Ovary (tissue), 9 donors: Measurements from ENCODE around the gene HHAT. TPM values are rescaled to one million over a fixed set of nuclear protein-coding genes. Genes with fewer than 3 reads are reported as not detected.

Source experiments
- DNase-seq, 5 donors: peaks; one replicate each; pipeline ENCODE4 v3.0.0-alpha.2; 2019 to 2020
- H3K27ac ChIP-seq, 2 donors: fragments of 200-600 bp; one replicate each; pipeline versions ENCODE4 v1.5.1 to v1.8.0; 2019 to 2022
- H3K27me3 ChIP-seq: fragments of 200-600 bp; one replicate; pipeline ENCODE4 v1.8.0; 2022
- H3K36me3 ChIP-seq: fragments of 200-600 bp; sonication (generic); one replicate; pipeline ENCODE4 v1.5.1; 2019
- H3K4me1 ChIP-seq: one replicate; pipeline ENCODE4 v1.8.1; 2013; ENCODE audit warnings: mild to moderate bottlenecking, moderate library complexity; ENCODE audit not compliant: insufficient read depth
- H3K4me3 ChIP-seq: fragments of 200-600 bp; sonication (generic); one replicate; pipeline ENCODE4 v1.5.1; 2017
- H3K9me3 ChIP-seq, 2 donors: fragments of 200-600 bp in 1 of 2; sonication (generic) in 1 of 2; one replicate each; pipeline versions ENCODE4 v1.5.1 to v1.8.1; 2013 to 2019; ENCODE audit warnings: mild to moderate bottlenecking in 1 of 2, moderate library complexity in 1 of 2
- EP300 ChIP-seq: sonication (generic); formaldehyde crosslinking; IDR thresholded peaks from one replicate; pipeline ENCODE4 v1.6.1; 2017; ENCODE audit warnings: antibody characterized with exemption
- POLR2A ChIP-seq: fragments of 450-650 bp; IDR thresholded peaks from one replicate; pipeline ENCODE4 v1.6.1; 2017; ENCODE audit warnings: antibody characterized with exemption, mild to moderate bottlenecking, moderate library complexity
- WGBS, 3 donors: extraction: QIAGEN DNeasy Blood & Tissue Kit in 1 of 3; methylation state at CpG; one replicate each; pipeline versions ENCODE4 v1.1.5 to v1.1.7; 2013 to 2017; 5-methylcytosine and 5-hydroxymethylcytosine counted together
- intact Hi-C, 4 donors: fragments of 100-400 bp; cut with DNase I; formaldehyde crosslinking; loops; one replicate each; pipeline versions ENCODE4 v1.11.0 to v1.15.1; 2022 to 2023
- polyA plus RNA-seq, 2 donors: library from polyadenylated mRNA; stranded (reverse); fragments of 200-250 nt in 1 of 2; fragments of 350-450 nt in 1 of 2; fragmentation: Illumina TruSeq in 1 of 2; extraction: RNeasy Lipid Tissue Mini Kit (QIAGEN cat#74804) in 1 of 2; gene quantifications; one replicate each; pipeline ENCODE4 v1.2.3, GENCODE V29; 2013 to 2014
- total RNA-seq, 7 donors: library from RNA; depleted of rRNA in 2 of 7; stranded (reverse); fragments of >200 nt in 2 of 7; fragmentation: NEBNext Ultra II Directional in 3 of 7; extraction: Animal tissue kit (Norgen Biotek cat#: 25700) in 3 of 7; gene quantifications; one replicate each; pipeline versions ENCODE4 v1.1.0 to v1.2.4, GENCODE V29; 2016 to 2023
- TF ChIP-seq, protein P1 (sequence below), 3 donors: fragments of 450-650 bp in 2 of 3; fragments of 200-600 bp in 1 of 3; IDR thresholded peaks; one replicate each; pipeline versions ENCODE4 v1.5.1 to v1.8.0; 2016 to 2022; ENCODE audit warnings: antibody characterized with exemption in 3 of 3, mild to moderate bottlenecking in 1 of 3
- donor health status: DM: no; HTN: no; CAD: no; lungs with moderate emphysema.
- donor health status: DM: no; HTN: no; CAD: no.
- donor health status: Bipolar disorder and iron deficiency.
- donor health status: DM: yes; HTN: yes; CAD: no.
- donor health status: DM: no; HTN: no; CAD: no.
- donor health status: DM: yes; HTN: yes; CAD: no.

Gene HHAT
- total and polyA plus RNA-seq, 9 donors = 2.1 to 10.5 (median 4.1) TPM

DNA sequence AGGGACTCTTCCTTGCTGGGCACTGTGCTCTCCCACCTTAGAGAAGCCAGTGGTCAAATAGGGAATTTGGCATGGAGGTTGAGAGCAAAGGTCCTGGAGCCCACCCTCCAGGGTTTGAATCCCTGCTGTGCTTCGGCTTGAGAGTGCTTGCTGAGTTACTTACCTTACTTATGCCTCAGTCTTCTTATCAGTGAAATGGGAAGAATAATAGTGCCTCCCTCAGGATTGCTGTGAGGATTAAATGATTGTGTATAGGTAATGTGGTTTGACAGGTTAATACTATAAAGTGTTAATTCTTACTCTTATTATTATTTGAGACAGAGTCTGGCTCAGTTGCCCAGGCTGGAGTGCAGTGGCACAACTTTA is 79.2 kb downstream of the HHAT start:
- no peak for DNase-seq
- TF ChIP-seq POLR2A = no peak
- H3K4me3 ChIP-seq = no peak overlapping the region
- intact Hi-C loops = loop anchor here in 1 of 4 donors (10.0 kb wide), 1 partner anchor 727 kb away; the partner anchor contains the start of gene KCNH1
- H3K9me3 ChIP-seq = no peaks in the 10 kb centered on the region
- no peaks in the 10 kb centered on the region for H3K4me1 ChIP-seq
- H3K27me3 ChIP-seq = no peaks in the 10 kb centered on the region
- H3K27ac ChIP-seq = no peak overlapping the region
- no peaks in the 10 kb centered on the region for H3K36me3 ChIP-seq
- WGBS, 3 donors = 86 to 94% (median 88%) methylated on average over 1 of the region's 1 CpG

DNA sequence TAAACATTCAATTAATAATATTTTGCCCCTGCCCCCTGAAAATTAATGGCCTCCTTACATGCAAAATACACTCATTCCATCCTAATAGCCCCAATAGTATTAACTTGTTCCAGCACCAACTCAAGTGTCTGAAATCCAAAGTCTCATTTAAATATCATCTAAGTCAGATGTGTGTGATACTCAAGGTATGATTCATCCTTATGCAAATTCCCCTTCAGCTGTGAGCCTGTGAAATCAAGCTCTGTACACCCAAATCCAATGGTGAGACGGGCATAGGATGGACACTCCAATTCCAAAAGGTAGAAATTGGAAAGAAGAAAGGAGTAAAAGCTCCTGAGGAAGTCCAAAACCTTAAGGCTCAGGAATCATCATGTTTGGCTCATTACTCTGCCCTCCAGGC is 83.5 kb downstream of the HHAT start:
- WGBS, 3 donors = 90 to 98% (median 96%) methylated on average over 1 of the region's 1 CpG
- intact Hi-C loops = loop anchor here in 1 of 4 donors (5.0 kb wide), 1 partner anchor 720 kb away; the partner anchor contains the start of gene KCNH1
- Histone ChIP-seq H3K27me3 (no peaks in the 10 kb centered on the region), H3K4me1 (no peaks in the 10 kb centered on the region), H3K9me3 (no peaks in the 10 kb centered on the region), H3K27ac (no peak overlapping the region), H3K4me3 (no peak overlapping the region), H3K36me3 (no peaks in the 10 kb centered on the region)
- no peak for DNase-seq
- TF ChIP-seq POLR2A = no peak
- TF ChIP-seq, protein P1, sequence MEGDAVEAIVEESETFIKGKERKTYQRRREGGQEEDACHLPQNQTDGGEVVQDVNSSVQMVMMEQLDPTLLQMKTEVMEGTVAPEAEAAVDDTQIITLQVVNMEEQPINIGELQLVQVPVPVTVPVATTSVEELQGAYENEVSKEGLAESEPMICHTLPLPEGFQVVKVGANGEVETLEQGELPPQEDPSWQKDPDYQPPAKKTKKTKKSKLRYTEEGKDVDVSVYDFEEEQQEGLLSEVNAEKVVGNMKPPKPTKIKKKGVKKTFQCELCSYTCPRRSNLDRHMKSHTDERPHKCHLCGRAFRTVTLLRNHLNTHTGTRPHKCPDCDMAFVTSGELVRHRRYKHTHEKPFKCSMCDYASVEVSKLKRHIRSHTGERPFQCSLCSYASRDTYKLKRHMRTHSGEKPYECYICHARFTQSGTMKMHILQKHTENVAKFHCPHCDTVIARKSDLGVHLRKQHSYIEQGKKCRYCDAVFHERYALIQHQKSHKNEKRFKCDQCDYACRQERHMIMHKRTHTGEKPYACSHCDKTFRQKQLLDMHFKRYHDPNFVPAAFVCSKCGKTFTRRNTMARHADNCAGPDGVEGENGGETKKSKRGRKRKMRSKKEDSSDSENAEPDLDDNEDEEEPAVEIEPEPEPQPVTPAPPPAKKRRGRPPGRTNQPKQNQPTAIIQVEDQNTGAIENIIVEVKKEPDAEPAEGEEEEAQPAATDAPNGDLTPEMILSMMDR (IDR thresholded peaks at IDR 0.05) = no peak
- no peak for TF ChIP-seq EP300

DNA sequence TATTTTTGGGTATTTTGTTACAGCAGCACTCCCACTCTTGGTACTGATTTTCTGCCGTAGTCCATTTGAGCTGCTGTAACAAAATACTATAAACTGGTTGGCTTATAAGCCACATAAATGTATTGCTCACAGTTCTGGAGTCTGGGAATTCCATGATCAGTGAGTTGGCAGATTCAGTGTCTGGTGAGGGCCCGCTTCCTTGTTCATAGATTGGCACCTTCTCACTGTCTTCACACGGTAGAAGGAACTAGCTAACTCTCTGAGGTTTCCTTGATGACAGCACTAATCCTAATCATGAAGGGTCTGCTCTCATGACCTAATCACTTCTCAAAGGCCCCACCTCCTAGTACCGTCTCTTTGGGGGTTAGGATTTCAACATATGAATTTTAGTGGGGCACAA is 85.2 kb downstream of the HHAT start:
- Histone ChIP-seq H3K4me3 (no peak overlapping the region), H3K27me3 (no peaks in the 10 kb centered on the region), H3K27ac (no peak overlapping the region), H3K36me3 (no peaks in the 10 kb centered on the region), H3K4me1 (no peaks in the 10 kb centered on the region), H3K9me3 (no peaks in the 10 kb centered on the region)
- 88 to 95% (median 91%) methylated on average over 4 of the region's 4 CpGs for WGBS, 3 donors
- TF ChIP-seq EP300 = no peak
- no peak for TF ChIP-seq POLR2A
- TF ChIP-seq, protein P1 (IDR thresholded peaks at IDR 0.05) = no peak
- intact Hi-C loops = loop anchor here in 1 of 4 donors (5.0 kb wide), 1 partner anchor 718 kb away; the partner anchor contains the start of gene KCNH1
- no peak for DNase-seq

DNA sequence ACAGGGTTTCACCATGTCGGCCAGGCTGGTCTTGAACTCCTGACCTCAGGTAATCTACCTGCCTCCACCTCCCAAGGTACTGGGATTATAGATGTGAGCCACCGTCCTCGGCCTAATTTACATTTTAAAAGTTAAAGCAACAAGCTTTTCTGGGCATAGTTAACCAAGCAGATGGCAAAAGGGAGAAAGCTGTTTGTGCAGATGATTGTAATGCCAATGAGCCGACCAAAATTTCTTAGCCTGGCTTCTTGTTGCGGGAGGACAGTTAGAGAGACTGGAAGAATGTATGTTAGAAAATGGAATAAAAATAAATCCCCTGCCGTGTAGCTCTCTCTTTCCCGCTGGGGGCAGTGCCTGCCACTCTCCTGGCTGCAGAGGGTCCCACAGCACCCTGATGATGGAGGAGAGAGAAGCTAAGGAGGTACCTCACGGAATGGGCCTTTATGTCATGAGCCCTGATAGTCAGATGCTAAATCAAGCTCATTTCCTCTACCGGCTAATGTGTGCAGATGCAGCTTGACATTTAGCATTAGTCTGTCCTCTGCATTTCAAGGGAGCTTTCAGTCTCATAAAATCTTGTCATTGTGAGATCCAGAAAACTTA is 87.2 kb downstream of the HHAT start:
- no peak for DNase-seq
- no peak for TF ChIP-seq POLR2A
- TF ChIP-seq, protein P1 (IDR thresholded peaks at IDR 0.05) = no peak
- TF ChIP-seq EP300 = no peak
- no peak overlapping the region for H3K27ac ChIP-seq
- H3K4me1 ChIP-seq = no peaks in the 10 kb centered on the region
- no peak overlapping the region for H3K4me3 ChIP-seq
- H3K36me3 ChIP-seq = no peaks in the 10 kb centered on the region
- no peaks in the 10 kb centered on the region for H3K27me3 ChIP-seq
- H3K9me3 ChIP-seq = no peaks in the 10 kb centered on the region
- WGBS, 3 donors = 71 to 73% (median 72%) methylated on average over 9 of the region's 9 CpGs
- intact Hi-C loops = no loop called here

DNA sequence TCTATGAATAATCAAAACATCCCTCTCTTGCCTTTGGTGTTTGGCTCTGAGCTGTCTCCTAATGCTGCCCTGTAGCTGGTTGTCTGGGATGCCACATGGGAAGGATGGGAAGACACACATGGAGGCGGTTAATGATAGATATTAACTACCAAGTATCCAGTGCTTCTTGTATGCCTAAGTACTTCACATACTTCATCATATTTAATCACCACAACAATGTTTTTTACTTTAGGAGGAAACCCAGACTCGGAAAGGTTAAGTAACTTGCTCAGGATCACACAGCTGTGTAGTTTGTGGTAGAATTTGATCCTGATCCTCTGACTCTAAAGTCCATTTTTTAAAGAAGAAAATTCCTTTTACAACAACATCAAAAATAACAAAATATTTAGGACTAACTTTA is 88.0 kb downstream of the HHAT start:
- intact Hi-C loops = no loop called here
- no peak overlapping the region for H3K4me3 ChIP-seq
- 75 to 89% (median 80%) methylated on average over 2 of the region's 2 CpGs for WGBS, 3 donors

More for the DNA sequence above, 88.0 kb downstream of the HHAT start:
- H3K36me3 ChIP-seq = no peaks in the 10 kb centered on the region
- no peaks in the 10 kb centered on the region for H3K9me3 ChIP-seq
- no peak overlapping the region for H3K27ac ChIP-seq
- H3K4me1 ChIP-seq = no peaks in the 10 kb centered on the region
- DNase-seq = no peak
- no peaks in the 10 kb centered on the region for H3K27me3 ChIP-seq
- TF ChIP-seq, protein P1 (IDR thresholded peaks at IDR 0.05) = no peak
- no peak for TF ChIP-seq EP300
